Mucosa of stomach (tissue), 1 donor: ENCODE measurements around the gene HHIP.
"Not testable (repeated sequence)": the region's sequence is repeated elsewhere in the genome, so short reads cannot be mapped to it uniquely, and the experiment has no call there.

Experiments used
- H3K27me3 ChIP-seq: one replicate; pipeline ENCODE4 v1.7.0; 2013; ENCODE audit warnings: mild to moderate bottlenecking, low read length; ENCODE audit not compliant: control insufficient read depth, insufficient read depth
- H3K36me3 ChIP-seq: one replicate; pipeline ENCODE4 v1.7.0; 2013; ENCODE audit warnings: low read length; ENCODE audit not compliant: control insufficient read depth, insufficient read depth
- H3K4me1 ChIP-seq: one replicate; pipeline ENCODE4 v1.7.0; 2013; ENCODE audit warnings: mild to moderate bottlenecking, low read length; ENCODE audit not compliant: control insufficient read depth, insufficient read depth
- H3K4me3 ChIP-seq: one replicate; pipeline ENCODE4 v1.7.0; 2013; ENCODE audit warnings: low read length
- H3K9ac ChIP-seq: one replicate; pipeline ENCODE4 v1.7.0; 2013; ENCODE audit warnings: mild to moderate bottlenecking, low read length, moderate library complexity
- H3K9me3 ChIP-seq: one replicate; pipeline ENCODE4 v1.7.0; 2013; ENCODE audit warnings: mild to moderate bottlenecking, low read length, moderate library complexity; ENCODE audit not compliant: control insufficient read depth
- donor health status: Pancreatic carcinoma.

Gene HHIP

GRCh38 chr4:144738649-144739048 lies 92.7 kb downstream of the HHIP start:
- H3K9me3 ChIP-seq = no peaks in the 10 kb centered on the region
- no peaks in the 10 kb centered on the region for H3K36me3 ChIP-seq
- H3K27me3 ChIP-seq = no peaks in the 10 kb centered on the region
- no peaks in the 10 kb centered on the region for H3K4me1 ChIP-seq
- no peak overlapping the region for H3K4me3 ChIP-seq
- no peak overlapping the region for H3K9ac ChIP-seq

GRCh38 chr4:144739511-144740033 lies 93.6 kb downstream of the HHIP start:
- Histone ChIP-seq H3K27me3 (no peaks in the 10 kb centered on the region), H3K9me3 (no peaks in the 10 kb centered on the region), H3K36me3 (no peaks in the 10 kb centered on the region), H3K4me1 (no peaks in the 10 kb centered on the region), H3K4me3 (no peak overlapping the region), H3K9ac (no peak overlapping the region)

GRCh38 chr4:144740316-144740715 lies 94.4 kb downstream of the HHIP start:
- Histone ChIP-seq H3K9ac (no peak overlapping the region), H3K36me3 (no peaks in the 10 kb centered on the region), H3K27me3 (no peaks in the 10 kb centered on the region), H3K9me3 (no peaks in the 10 kb centered on the region), H3K4me3 (no peak overlapping the region), H3K4me1 (no peaks in the 10 kb centered on the region)

GRCh38 chr4:144748814-144749555 lies 103.0 kb downstream of the HHIP start:
- Histone ChIP-seq H3K4me3 (no peak overlapping the region), H3K36me3 (no peaks in the 10 kb centered on the region), H3K27me3 (no peaks in the 10 kb centered on the region), H3K4me1 (no peaks in the 10 kb centered on the region), H3K9me3 (no peaks in the 10 kb centered on the region), H3K9ac (no peak overlapping the region)

GRCh38 chr4:144750348-144750747 lies 104.4 kb downstream of the HHIP start:
- H3K9me3 ChIP-seq = no peaks in the 10 kb centered on the region
- no peaks in the 10 kb centered on the region for H3K27me3 ChIP-seq
- H3K4me1 ChIP-seq = no peaks in the 10 kb centered on the region
- H3K36me3 ChIP-seq = no peaks in the 10 kb centered on the region
- H3K4me3 ChIP-seq = no peak overlapping the region
- no peak overlapping the region for H3K9ac ChIP-seq

GRCh38 chr4:144754562-144755410 lies 108.8 kb downstream of the HHIP start:
- H3K9ac ChIP-seq = no peak overlapping the region
- H3K4me1 ChIP-seq = no peaks in the 10 kb centered on the region
- no peaks in the 10 kb centered on the region for H3K36me3 ChIP-seq
- no peaks in the 10 kb centered on the region for H3K9me3 ChIP-seq
- no peaks in the 10 kb centered on the region for H3K27me3 ChIP-seq
- H3K4me3 ChIP-seq = no peak overlapping the region

- Histone ChIP-seq H3K4me1 (no peaks in the 10 kb centered on the region), H3K9ac (no peak overlapping the region), H3K36me3 (no peaks in the 10 kb centered on the region), H3K9me3 (no peaks in the 10 kb centered on the region), H3K27me3 (no peaks in the 10 kb centered on the region), H3K4me3 (no peak overlapping the region)
These were observed 112.0 kb downstream of the HHIP start for GRCh38 chr4:144757969-144758368.

- H3K4me1 ChIP-seq, H3K4me3 ChIP-seq, H3K36me3 ChIP-seq, H3K9ac ChIP-seq, H3K9me3 ChIP-seq, H3K27me3 ChIP-seq: not testable (repeated sequence)
These were observed 122.9 kb downstream of the HHIP start for GRCh38 chr4:144768809-144769208.

- Histone ChIP-seq H3K9ac (no peak overlapping the region), H3K4me3 (no peak overlapping the region), H3K4me1 (no peaks in the 10 kb centered on the region)
These were observed 132.4 kb downstream of the HHIP start for GRCh38 chr4:144778364-144778763.

GRCh38 chr4:144782345-144782744 lies 136.4 kb downstream of the HHIP start:
- H3K9ac ChIP-seq = no peak overlapping the region
- no peaks in the 10 kb centered on the region for H3K27me3 ChIP-seq
- H3K4me3 ChIP-seq = no peak overlapping the region
- no peaks in the 10 kb centered on the region for H3K4me1 ChIP-seq
- no peaks in the 10 kb centered on the region for H3K36me3 ChIP-seq
- no peaks in the 10 kb centered on the region for H3K9me3 ChIP-seq

More at GRCh38 chr4:144778364-144778763, 132.4 kb downstream of the HHIP start:
- Histone ChIP-seq H3K36me3 (no peaks in the 10 kb centered on the region), H3K9me3 (no peaks in the 10 kb centered on the region), H3K27me3 (no peaks in the 10 kb centered on the region)

- no peak overlapping the region for H3K4me3 ChIP-seq
These were observed 140.0 kb downstream of the HHIP start for GRCh38 chr4:144785961-144786360.

More at GRCh38 chr4:144785961-144786360, 140.0 kb downstream of the HHIP start:
- no peaks in the 10 kb centered on the region for H3K27me3 ChIP-seq
- no peaks in the 10 kb centered on the region for H3K4me1 ChIP-seq
- H3K9me3 ChIP-seq = no peaks in the 10 kb centered on the region
- no peak overlapping the region for H3K9ac ChIP-seq
- H3K36me3 ChIP-seq = no peaks in the 10 kb centered on the region
